ENCODE data around the gene JOSD1.

- TF ChIP-seq BHLHE40 (IDR thresholded peaks at IDR 0.05; ENCODE audit: borderline replicate concordance), result no peak
- TF ChIP-seq SUZ12 (IDR thresholded peaks at IDR 0.05), result no peak
- TF ChIP-seq SP1 (IDR thresholded peaks at IDR 0.05), result no peak
- TF ChIP-seq FOXM1 (IDR thresholded peaks at IDR 0.05; ENCODE audit: borderline replicate concordance), result no peak
- no peak for TF ChIP-seq CTBP1 (IDR thresholded peaks at IDR 0.05; ENCODE audit: borderline replicate concordance)
- no peak for TF ChIP-seq ELF4 (IDR thresholded peaks at IDR 0.05)
- TF ChIP-seq ARNT (IDR thresholded peaks at IDR 0.05), result no peak
- no peak for TF ChIP-seq L3MBTL2 (conservative IDR thresholded peaks at IDR 0.05)
- TF ChIP-seq FOXK2 (IDR thresholded peaks at IDR 0.05), result no peak
- TF ChIP-seq ZNF384 (IDR thresholded peaks at IDR 0.05), result no peak
- no peak for TF ChIP-seq HDGF (IDR thresholded peaks at IDR 0.05; ENCODE audit: borderline replicate concordance)
Measured at GRCh38 chr22:38734421-38735100, 33.8 kb upstream of the JOSD1 start.

All from HEK293T (cell line).